ENCODE results near the gene MORN4.

- TF ChIP-seq CTCF (IDR thresholded peaks at IDR 0.05) (no peak), POLR2A (IDR thresholded peaks at IDR 0.05) (no peak)
Measured at GRCh38 chr10:97583476-97583875, 49.8 kb downstream of the MORN4 start.

All from esophagus squamous epithelium (tissue), 4 donors.